GM10248 (cell line): Measurements from ENCODE around the gene THTPA.
A peak's percentile ranks its signal among the peaks of the same experiment; 100 is the strongest.

Source experiments
- CTCF ChIA-PET: fragments of 300-600 bp; sonication (Branson Sonifier 250); formaldehyde crosslinking; extraction: SDS; loops from one replicate; lab custom pipeline; 2021; ENCODE audit warnings: antibody characterized with exemption; lab: Yijun Ruan, JAX
- POLR2A ChIA-PET: fragments of 350-650 bp; sonication (Branson Sonifier 250); formaldehyde crosslinking; extraction: SDS; loops from one replicate; lab custom pipeline; 2020; ENCODE audit warnings: antibody characterized with exemption; lab: Yijun Ruan, JAX
- DNase-seq: peaks from one replicate; pipeline ENCODE4 v3.0.0; 2012; ENCODE audit errors: extremely low spot score
- CTCF ChIP-seq: IDR thresholded peaks from 2 replicates; pipeline ENCODE4 v1.5.1; 2012; ENCODE audit warnings: mild to moderate bottlenecking, low read depth; ENCODE audit errors: extremely low read depth, missing control alignments, control extremely low read depth

THTPA gene

GRCh38 chr14:23556700-23557440 lies 799 bp downstream of the THTPA start:
- POLR2A ChIA-PET, result no interaction called here
- CTCF ChIA-PET, result interaction anchor here (0.7 to 15.7 kb wide), 8 partner anchors 9 to 292 kb away, joined by 3 to 497 read pairs (median 26); no protein-coding TSS in a partner anchor
- no peak for TF ChIP-seq CTCF
- DNase-seq, result no peak

GRCh38 chr14:23557521-23557920 lies 1.4 kb downstream of the THTPA start:
- ChIA-PET CTCF (interaction anchor here (0.7 to 15.7 kb wide), 9 partner anchors 9 to 293 kb away, joined by 3 to 497 read pairs (median 9); partner anchors contain the start of gene AP1G2), POLR2A (no interaction called here)
- DNase-seq, result no peak
- TF ChIP-seq CTCF, result no peak

DNA sequence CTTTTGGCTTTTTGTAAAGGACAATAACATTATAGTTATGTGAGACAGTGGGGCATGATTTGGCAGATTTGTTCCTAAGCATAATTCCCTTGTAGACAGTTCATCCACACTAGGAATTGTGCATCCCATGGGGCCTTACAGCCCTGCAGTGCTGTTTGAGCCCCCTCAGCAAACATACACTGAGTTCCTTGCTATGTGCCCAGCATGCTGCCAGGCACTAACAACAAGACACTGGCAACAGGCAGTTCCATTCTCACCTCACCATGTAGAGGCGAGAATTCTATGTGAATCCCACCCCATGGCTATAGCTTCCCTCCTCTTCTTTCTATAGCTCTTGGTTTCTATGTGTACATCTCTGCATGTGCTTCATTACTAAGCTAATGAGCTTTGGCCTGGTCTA lies 1.9 kb downstream of the THTPA start:
- no peak for DNase-seq
- no peak for TF ChIP-seq CTCF
- ChIA-PET CTCF (interaction anchor here (1.0 to 15.7 kb wide), 10 partner anchors 9 to 353 kb away, joined by 3 to 497 read pairs (median 7); partner anchors contain the start of gene AP1G2), POLR2A (no interaction called here)

DNA sequence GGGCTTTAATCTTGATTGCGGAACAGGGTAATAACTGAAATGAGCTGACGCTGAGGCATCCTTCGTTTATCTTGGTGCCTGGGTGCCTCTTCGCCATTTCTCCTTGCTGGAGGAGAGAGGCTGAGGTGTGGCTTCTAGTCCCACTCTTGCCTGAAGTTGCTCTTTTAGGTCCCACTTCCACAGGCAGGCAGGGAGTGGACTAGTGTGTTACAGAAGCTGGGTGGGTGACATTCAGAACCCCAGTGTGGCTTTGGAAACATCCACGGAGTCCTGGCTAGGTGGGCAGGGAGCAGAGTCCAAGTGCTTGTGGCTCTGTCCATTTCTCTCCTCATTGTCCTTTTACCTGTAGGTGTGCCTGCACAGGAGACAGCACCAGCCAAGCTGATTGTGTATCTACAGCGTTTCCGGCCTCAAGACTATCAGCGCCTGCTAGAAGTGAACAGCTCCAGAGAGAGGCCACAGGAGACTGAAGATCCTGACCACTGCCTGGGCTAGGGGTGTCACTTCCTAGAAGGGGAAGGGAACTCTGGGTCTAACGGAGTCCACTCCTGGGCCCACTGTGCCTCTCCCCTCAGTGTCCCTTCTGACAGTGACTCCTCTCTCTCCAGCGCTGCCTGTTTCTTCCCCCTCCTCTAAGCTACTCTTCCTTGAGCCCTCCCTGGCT lies 2.4 kb downstream of the THTPA start:
- ChIA-PET CTCF (interaction anchor here (1.0 to 15.7 kb wide), 20 partner anchors 7 to 765 kb away, joined by 3 to 497 read pairs (median 5); partner anchors contain the start of genes AP1G2 and ZFHX2), POLR2A (interaction anchor here (0.6 kb wide), 1 partner anchor 243 kb away, joined by 4 read pairs; no protein-coding TSS in a partner anchor)
- no peak for TF ChIP-seq CTCF
- no peak for DNase-seq

DNA sequence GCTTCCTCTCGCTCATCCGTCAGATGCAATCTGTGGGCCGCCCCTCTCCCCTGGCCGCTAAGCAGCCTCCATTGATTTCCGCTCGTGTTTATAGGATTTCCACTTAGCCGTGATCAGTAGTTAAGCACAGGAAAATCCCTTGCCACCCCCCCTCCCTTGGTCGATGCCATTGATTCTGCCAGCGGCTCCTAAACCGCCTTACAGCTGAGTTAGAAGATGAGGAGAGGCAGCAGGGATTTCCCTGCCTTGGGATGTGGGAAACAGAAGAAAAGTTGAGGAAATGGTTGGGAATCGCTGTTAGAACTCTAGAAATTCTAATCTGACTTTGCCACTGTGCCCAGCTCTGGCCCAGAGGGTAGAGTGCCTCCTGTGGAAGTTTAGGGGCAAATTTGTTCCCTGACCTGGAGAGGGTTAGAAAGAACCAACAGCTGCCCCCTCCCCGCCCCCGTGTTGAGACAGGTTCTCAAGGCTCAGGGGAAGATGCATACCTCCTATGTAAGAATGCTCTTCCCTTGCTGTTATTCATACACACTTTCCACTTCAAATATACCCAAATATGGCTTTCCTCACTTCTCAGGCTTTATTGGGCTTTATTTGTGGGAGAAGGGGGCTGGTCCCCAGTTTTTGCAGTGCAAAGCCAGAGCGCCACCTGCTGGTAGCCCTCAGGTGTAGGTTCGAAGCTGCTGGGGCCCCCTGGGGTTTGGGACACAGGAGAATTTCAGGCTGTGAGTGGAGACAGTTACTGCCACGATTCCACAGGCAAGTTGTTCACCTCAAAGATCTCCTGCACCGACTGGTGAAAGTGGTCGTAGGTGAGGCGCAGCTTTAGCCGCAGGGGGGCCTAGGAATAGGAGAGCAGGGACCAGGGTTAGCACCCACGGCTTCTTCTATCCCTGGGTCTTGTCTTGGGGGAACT lies 3.2 kb downstream of the THTPA start:
- peak; percentile 83 for TF ChIP-seq CTCF
- POLR2A ChIA-PET, result interaction anchor here (0.6 to 1.0 kb wide), 2 partner anchors 10 to 244 kb away, joined by 3 to 4 read pairs; no protein-coding TSS in a partner anchor
- CTCF ChIA-PET, result interaction anchor here (0.6 to 15.7 kb wide), 38 partner anchors 7 to 764 kb away, joined by 3 to 497 read pairs (median 5); partner anchors contain the start of genes AP1G2, PABPN1 and ZFHX2
- peak; percentile 62 for DNase-seq
